HG03139 (cell line): ENCODE data around the gene NAA50.

ENCODE experiments used
- ATAC-seq: cut with Tn5 transposase; IDR thresholded peaks from one replicate; pipeline ENCODE4 v1.9.1; 2021; ENCODE audit not compliant: unreplicated experiment

Gene NAA50

DNA sequence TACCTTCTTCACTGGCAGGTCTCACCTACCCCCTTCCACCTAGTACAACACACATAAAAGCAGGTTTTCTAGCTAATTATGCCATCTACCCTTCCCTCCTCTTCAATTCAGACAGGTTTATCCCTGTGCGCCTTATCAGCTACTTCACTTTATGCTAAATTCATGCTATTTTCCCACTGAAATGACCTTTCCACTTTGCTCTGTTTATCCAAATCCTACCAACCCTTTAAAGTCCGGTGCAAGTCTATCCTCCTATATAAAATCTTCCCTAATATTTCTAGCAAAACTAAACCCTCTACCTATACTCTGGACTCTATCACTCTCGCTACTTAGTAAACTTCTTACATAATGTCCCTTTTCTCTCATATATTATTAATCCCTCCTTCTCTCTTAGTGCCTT, 55.6 kb downstream of the NAA50 start:
- ATAC-seq = no peak

DNA sequence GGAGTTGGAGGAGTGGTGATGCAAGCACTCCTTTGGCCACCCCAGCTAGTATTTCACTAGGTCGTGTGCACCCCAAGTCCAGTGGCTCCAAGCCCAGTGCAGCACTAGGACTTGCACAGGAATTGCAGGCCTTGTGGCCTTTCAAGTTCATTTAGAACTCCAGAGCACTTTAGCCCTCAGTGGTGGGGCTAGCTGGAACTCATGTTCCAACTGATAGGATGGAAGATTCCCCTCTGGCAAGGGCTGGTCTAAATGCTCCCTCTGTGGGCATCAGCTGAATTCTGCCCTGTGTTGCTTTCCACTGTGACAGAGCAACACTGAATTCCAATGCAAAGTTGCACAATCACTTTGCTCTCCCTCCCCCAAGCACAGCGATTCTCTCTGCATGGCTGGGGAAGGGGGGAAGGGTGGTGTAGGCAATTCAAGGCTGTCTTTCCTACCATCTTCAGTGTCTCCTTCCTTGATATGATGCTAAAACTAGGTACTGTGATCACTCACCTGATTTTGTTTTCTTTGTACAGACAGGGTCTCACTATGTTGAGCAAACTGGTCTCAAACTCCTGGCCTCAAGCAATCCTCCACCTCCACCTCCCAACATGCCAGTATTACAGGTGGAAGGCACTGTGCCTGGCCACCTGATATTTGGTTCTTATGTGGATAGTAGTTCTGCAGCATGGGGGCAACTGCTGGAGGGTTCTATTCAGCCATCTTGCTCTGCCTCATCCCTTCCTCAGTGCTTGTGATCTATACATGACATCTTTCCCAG, 59.9 kb downstream of the NAA50 start:
- no peak for ATAC-seq

DNA sequence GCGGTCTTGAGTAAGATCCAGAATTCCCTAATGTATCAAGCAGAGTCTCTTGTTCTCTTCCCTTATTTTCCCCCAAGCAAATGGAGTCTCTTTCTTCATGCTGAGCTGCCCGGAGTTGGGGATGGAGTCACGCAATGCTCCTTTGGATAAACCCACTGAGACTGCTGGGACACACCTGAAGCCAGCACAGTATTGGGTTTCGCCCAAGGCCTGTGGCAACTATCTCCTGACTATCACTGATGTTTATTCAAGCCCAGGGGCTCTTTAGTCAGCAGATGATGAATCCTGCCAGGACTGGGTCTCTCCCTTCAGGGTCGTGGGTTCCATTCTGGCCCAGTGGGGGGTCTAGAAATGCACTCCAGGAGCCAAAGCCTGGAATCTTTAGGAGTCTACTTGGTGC, 60.9 kb downstream of the NAA50 start:
- no peak for ATAC-seq

DNA sequence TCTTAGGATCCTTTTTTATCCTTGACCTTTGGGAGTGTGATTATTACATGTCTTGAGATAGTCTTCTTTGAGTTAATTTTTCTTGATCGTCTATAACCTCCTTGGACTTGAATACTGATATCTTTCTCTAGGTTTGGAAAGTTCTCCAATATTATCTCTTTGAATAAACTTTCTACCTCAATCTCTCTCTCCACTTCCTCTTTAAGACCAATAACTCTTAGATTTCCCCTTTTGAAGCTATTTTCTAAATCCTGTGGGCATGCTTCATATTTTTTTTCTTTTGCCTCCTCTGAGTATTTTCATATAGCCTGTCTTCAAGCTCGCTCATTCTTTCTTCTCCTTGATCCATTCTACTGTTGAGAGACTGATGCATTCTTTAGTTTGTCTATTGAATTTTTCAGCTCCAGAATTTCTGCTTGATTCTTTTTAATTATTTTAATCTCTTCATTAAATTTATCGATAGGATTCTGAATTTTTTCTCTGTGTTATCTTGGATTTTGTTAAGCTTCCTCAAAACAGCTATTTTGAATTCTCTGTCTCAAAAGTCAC, 61.7 kb downstream of the NAA50 start:
- no peak for ATAC-seq

DNA sequence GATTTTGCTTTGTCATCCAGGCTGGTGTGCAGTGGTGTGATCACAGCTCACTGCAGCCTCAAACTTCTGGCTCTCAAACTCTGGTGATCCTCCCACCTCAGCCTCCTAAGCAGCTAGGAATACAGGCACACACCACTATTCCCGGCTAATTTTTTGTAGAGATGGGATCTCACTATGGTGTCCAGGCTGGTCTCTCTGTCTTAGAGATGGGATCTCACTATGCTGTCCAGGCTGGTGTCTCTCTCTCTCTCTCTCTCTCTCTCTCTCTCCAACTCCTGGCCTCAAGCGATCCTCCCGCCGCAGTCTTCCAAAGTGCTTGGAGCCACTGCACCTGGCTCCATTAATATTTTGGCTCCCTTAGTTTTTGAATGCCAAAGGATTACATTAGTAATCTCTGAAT, 67.3 kb downstream of the NAA50 start:
- no peak for ATAC-seq

DNA sequence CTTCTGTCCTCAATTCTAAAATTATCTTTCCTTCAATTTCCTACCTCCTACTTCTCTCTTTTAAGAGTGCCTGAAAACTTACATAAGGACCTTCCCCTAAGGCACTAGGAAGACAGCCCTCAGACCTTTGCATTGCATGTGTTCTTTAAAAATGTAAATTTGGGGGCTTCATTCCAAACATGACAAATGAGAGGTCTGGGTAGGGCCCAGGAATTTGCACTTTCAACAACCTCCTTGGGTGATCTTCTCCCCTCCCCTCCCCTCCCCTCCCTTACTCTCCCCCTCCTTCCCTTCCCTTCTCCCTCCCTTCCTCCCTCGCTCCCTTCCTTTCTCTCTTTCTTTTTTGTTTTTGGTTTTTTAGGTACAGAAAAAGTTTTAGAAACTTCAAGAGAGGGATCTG, 68.3 kb downstream of the NAA50 start:
- ATAC-seq = no peak

DNA sequence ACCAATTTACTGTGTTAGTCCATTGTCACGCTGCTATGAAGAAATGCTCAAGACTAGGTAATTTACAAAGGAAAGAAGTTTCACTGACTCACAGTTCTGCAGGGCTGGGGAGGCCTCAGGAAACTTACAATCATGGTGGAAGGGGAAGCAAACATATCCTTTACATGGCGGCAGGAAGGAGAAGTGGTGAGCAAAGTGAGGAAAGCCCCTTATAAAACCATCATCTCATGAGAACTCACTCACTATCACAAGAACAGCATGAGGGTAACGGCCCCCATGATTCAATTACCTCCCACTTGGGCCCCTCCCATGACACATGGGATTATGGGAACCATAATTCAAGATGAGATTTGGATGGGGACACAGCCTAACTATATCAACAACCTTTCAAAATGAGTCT, 69.8 kb downstream of the NAA50 start:
- no peak for ATAC-seq

DNA sequence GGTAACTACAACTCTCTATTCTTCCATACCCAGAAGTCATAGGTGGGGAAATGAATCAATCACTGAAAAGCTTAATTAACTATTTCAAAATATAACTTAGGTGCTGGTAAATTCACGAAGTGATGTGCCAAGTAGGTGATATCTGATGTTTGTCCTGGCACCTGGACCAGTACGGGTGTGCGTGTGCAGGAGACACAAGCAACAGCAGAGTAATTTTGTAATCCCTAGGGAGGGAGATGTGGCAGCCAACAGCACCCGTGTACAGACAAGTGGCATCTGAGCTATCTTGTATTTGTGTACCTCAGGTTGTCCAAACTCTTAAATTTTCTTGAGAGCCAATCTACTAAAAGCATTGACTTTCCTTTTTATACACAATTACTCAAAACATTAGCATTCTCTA, 72.5 kb downstream of the NAA50 start:
- ATAC-seq = no peak

DNA sequence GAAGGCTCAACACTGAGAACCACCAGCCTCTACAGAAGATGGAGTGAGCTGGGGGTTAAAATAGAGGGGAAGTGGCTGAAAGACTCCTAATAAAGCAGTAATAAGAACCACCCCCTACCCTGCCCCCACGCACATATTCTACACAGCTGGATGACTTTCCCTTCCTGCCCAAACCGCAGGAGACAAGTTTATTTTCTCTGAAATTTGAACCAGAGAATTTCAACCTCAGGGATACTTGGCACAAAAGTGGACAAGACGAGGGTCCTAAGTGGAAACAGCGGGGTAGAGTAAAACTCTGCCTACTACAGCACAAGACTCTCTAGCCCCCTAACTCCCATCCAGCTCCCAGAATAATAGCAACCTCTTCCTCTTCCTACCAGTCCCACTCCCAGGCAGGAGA, 78.0 kb downstream of the NAA50 start:
- ATAC-seq = no peak
